Motor neuron (in vitro differentiated cells): ENCODE results near the gene SCIN. TPM values are rescaled to one million over a fixed set of nuclear protein-coding genes. Genes with fewer than 3 reads are reported as not detected.
"Not testable (repeated sequence)": the region's sequence is repeated elsewhere in the genome, so short reads cannot be mapped to it uniquely, and the experiment has no call there.

Source experiments
- ATAC-seq, 8 experiments: fragments of 200-7000 bp; cut with Tn5 transposase; replicated peaks in 6 of 8; 2 replicates each; pipeline ENCODE4 v1.8.0; 2021; ENCODE audit warnings: mild to moderate bottlenecking in 8 of 8, moderate library complexity in 8 of 8
- H3K27ac ChIP-seq, 2 donors: fragments of 250-450 bp; sonication (Bioruptor Pico); 2 replicates each; pipeline ENCODE4 v1.9.0; 2021; ENCODE audit warnings: antibody characterized with exemption in 2 of 2, mild to moderate bottlenecking in 2 of 2, moderate library complexity in 1 of 2
- H3K4me1 ChIP-seq, 2 donors: fragments of 250-450 bp; sonication (Bioruptor Pico); replicated peaks in 1 of 2; 2 replicates each; pipeline ENCODE4 v1.6.1; 2021; ENCODE audit warnings: antibody characterized with exemption in 2 of 2, mild to moderate bottlenecking in 2 of 2, moderate library complexity in 1 of 2
- H3K4me3 ChIP-seq, 5 donors: fragments of 250-450 bp; sonication (Bioruptor Pico); 2 replicates each; pipeline ENCODE4 v1.9.0; 2021; ENCODE audit warnings: antibody characterized with exemption in 5 of 5, mild to moderate bottlenecking in 5 of 5, moderate library complexity in 4 of 5
- WGBS, 10 experiments: fragments of 450-650 bp; shearing (Covaris generic); methylation state at CpG; one replicate each; pipeline ENCODE4 v1.0.0; 2022; 5-methylcytosine and 5-hydroxymethylcytosine counted together
- in situ Hi-C, 9 experiments: fragments of 400-800 bp; cut with MboI; loops; one replicate each; pipeline ENCODE4 v1.15.0; 2021; ENCODE audit warnings: low sequenced_read_pairs in 9 of 9, low pct_unique_long_range_greater_than_20kb in 2 of 9; ENCODE audit not compliant: unreplicated experiment in 9 of 9
- total RNA-seq, 8 experiments: library from RNA; unstranded; fragments of 300-600 nt; gene quantifications; 2 replicates each; pipeline versions ENCODE4 v1.2.3 to v1.2.4, GENCODE V29; 2022

Gene SCIN
- total RNA-seq, 8 experiments from 2014 or later, result 0.37 to 153 (median 2.4) TPM

- Histone ChIP-seq H3K27ac (peak overlapping the region in 1 of 2 donors; percentile 13), H3K4me3 (peak overlapping the region; percentile 23 to 69 (median 34)), H3K4me1 (peaks cover 6 to 8% of the 10 kb centered on the region in 2 donors)
- ATAC-seq, result no peak
- in situ Hi-C loops, result loop anchor here in 1 of 9 experiments (10.0 kb wide), 1 partner anchor 425 kb away; no protein-coding TSS in a partner anchor
- 60 to 100% (median 83%) methylated on average over 1 of the region's 1 CpG; no CpG with 5 or more reads in 3 of the 10 experiments for WGBS, 10 experiments
Observed at GRCh38 chr7:12690041-12690878, 119.7 kb downstream of the SCIN start.

GRCh38 chr7:12691388-12691787 is 120.9 kb downstream of the SCIN start:
- not testable (repeated sequence) for ATAC-seq, H3K4me1 ChIP-seq, H3K4me3 ChIP-seq, H3K27ac ChIP-seq
- in situ Hi-C loops, result loop anchor here in 1 of 9 experiments (10.0 kb wide), 1 partner anchor 423 kb away; no protein-coding TSS in a partner anchor
- 60 to 100% (median 100%) methylated on average over 1 to 2 of the region's 3 CpGs; no CpG with 5 or more reads in 2 of the 10 experiments for WGBS, 10 experiments

GRCh38 chr7:12692035-12692434 is 121.5 kb downstream of the SCIN start:
- no peak overlapping the region for H3K27ac ChIP-seq
- in situ Hi-C loops, result loop anchor here in 1 of 9 experiments (10.0 kb wide), 1 partner anchor 423 kb away; no protein-coding TSS in a partner anchor

GRCh38 chr7:12692479-12693259 is 122.1 kb downstream of the SCIN start:
- Histone ChIP-seq H3K27ac (no peak overlapping the region), H3K4me1 (peaks cover 6 to 8% of the 10 kb centered on the region in 2 donors), H3K4me3 (no peak overlapping the region)
- ATAC-seq, result no peak
- in situ Hi-C loops, result loop anchor here in 1 of 9 experiments (10.0 kb wide), 1 partner anchor 422 kb away; no protein-coding TSS in a partner anchor
- WGBS, 10 experiments, result 10 to 94% (median 76%) methylated on average over 1 to 3 of the region's 3 CpGs; no CpG with 5 or more reads in 1 of the 10 experiments

More at GRCh38 chr7:12692035-12692434, 121.5 kb downstream of the SCIN start:
- no peak for ATAC-seq
- H3K4me3 ChIP-seq, result no peak overlapping the region
- H3K4me1 ChIP-seq, result peaks cover 6 to 8% of the 10 kb centered on the region in 2 donors
- 60 to 100% (median 95%) methylated on average over 1 of the region's 1 CpG; no CpG with 5 or more reads in 2 of the 10 experiments for WGBS, 10 experiments

- Histone ChIP-seq H3K27ac (no peak overlapping the region), H3K4me3 (no peak overlapping the region), H3K4me1 (peaks cover 6 to 8% of the 10 kb centered on the region in 2 donors)
- in situ Hi-C loops, result loop anchor here in 1 of 9 experiments (10.0 kb wide), 1 partner anchor 420 kb away; no protein-coding TSS in a partner anchor
- ATAC-seq, result no peak
- WGBS, 10 experiments, result 0 to 100% (median 43%) methylated on average over 1 of the region's 1 CpG; no CpG with 5 or more reads in 3 of the 10 experiments
Observed at GRCh38 chr7:12694817-12695216, 124.3 kb downstream of the SCIN start.

GRCh38 chr7:12695965-12696364 is 125.4 kb downstream of the SCIN start:
- H3K4me1 ChIP-seq, result peaks cover 6 to 8% of the 10 kb centered on the region in 2 donors
- H3K27ac ChIP-seq, result no peak overlapping the region
- ATAC-seq, result peak in 1 of 8 experiments; percentile 33
- 57 to 80% methylated on average over 1 of the region's 1 CpG; no CpG with 5 or more reads in 8 of the 10 experiments for WGBS, 10 experiments
- in situ Hi-C loops, result loop anchor here in 1 of 9 experiments (10.0 kb wide), 1 partner anchor 419 kb away; no protein-coding TSS in a partner anchor
- no peak overlapping the region for H3K4me3 ChIP-seq

GRCh38 chr7:12699299-12699698 is 128.8 kb downstream of the SCIN start:
- in situ Hi-C loops, result loop anchor here in 1 of 9 experiments (10.0 kb wide), 1 partner anchor 416 kb away; no protein-coding TSS in a partner anchor
- H3K4me1 ChIP-seq, result peaks cover 3 to 6% of the 10 kb centered on the region in 2 donors
- no peak overlapping the region for H3K27ac ChIP-seq
- WGBS, 10 experiments, result 83 to 100% (median 93%) methylated on average over 1 to 9 of the region's 10 CpGs; no CpG with 5 or more reads in 1 of the 10 experiments
- no peak overlapping the region for H3K4me3 ChIP-seq
- no peak for ATAC-seq

GRCh38 chr7:12701433-12701832 is 130.9 kb downstream of the SCIN start:
- no peak overlapping the region for H3K27ac ChIP-seq
- ATAC-seq, result no peak
- in situ Hi-C loops, result no loop called here
- 61 to 100% (median 80%) methylated on average over 1 to 2 of the region's 2 CpGs; no CpG with 5 or more reads in 1 of the 10 experiments for WGBS, 10 experiments
- no peak overlapping the region for H3K4me3 ChIP-seq
- no peaks in the 10 kb centered on the region for H3K4me1 ChIP-seq

- Histone ChIP-seq H3K4me1 (peaks cover 3 to 6% of the 10 kb centered on the region in 2 donors), H3K27ac (no peak overlapping the region), H3K4me3 (no peak overlapping the region)
- in situ Hi-C loops, result no loop called here
- no peak for ATAC-seq
- WGBS, 10 experiments, result 0 to 100% (median 53%) methylated on average over 1 to 2 of the region's 2 CpGs; no CpG with 5 or more reads in 1 of the 10 experiments
Observed at GRCh38 chr7:12703881-12704280, 133.4 kb downstream of the SCIN start.

- no peak overlapping the region for H3K27ac ChIP-seq
- in situ Hi-C loops, result no loop called here
- H3K4me1 ChIP-seq, result peaks cover 3 to 22% of the 10 kb centered on the region in 2 donors
- WGBS, 10 experiments, result 92 to 100% (median 100%) methylated on average over 1 to 4 of the region's 4 CpGs; no CpG with 5 or more reads in 1 of the 10 experiments
- no peak overlapping the region for H3K4me3 ChIP-seq
- no peak for ATAC-seq
Observed at GRCh38 chr7:12705878-12706277, 135.4 kb downstream of the SCIN start.

GRCh38 chr7:12706900-12707536 is 136.5 kb downstream of the SCIN start:
- no peak overlapping the region for H3K4me3 ChIP-seq
- no peak overlapping the region for H3K27ac ChIP-seq
- ATAC-seq, result peak in 5 of 8 experiments; percentile 26 to 77 (median 69)
- H3K4me1 ChIP-seq, result peaks cover 4 to 25% of the 10 kb centered on the region in 2 donors
- in situ Hi-C loops, result no loop called here

- ATAC-seq, result no peak
- H3K27ac ChIP-seq, result no peak overlapping the region
- H3K4me1 ChIP-seq, result peaks cover 12 to 27% of the 10 kb centered on the region in 2 donors
- in situ Hi-C loops, result no loop called here
- H3K4me3 ChIP-seq, result no peak overlapping the region
Observed at GRCh38 chr7:12708314-12708713, 137.8 kb downstream of the SCIN start.
